ENCODE results near the gene ATG4D.

DNA sequence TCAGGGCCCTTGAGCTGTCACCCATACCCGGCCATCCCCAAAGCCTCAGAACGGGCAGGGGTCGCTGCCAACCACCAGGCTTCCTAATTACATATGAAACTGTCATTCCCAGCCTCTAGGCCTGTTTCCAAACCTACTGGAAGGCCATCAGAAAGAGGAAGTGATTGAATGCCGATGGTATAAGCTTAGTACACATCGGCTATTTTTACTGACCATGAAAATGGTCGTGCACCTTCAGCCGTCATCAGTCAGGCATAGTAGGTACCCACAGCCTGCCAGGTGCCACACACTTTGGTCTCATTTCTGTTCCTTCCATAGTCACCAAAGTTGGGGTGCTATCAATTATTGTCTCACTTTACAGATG, 11.9 kb downstream of the ATG4D start:
- TF ChIP-seq, protein P1, sequence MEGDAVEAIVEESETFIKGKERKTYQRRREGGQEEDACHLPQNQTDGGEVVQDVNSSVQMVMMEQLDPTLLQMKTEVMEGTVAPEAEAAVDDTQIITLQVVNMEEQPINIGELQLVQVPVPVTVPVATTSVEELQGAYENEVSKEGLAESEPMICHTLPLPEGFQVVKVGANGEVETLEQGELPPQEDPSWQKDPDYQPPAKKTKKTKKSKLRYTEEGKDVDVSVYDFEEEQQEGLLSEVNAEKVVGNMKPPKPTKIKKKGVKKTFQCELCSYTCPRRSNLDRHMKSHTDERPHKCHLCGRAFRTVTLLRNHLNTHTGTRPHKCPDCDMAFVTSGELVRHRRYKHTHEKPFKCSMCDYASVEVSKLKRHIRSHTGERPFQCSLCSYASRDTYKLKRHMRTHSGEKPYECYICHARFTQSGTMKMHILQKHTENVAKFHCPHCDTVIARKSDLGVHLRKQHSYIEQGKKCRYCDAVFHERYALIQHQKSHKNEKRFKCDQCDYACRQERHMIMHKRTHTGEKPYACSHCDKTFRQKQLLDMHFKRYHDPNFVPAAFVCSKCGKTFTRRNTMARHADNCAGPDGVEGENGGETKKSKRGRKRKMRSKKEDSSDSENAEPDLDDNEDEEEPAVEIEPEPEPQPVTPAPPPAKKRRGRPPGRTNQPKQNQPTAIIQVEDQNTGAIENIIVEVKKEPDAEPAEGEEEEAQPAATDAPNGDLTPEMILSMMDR (conservative IDR thresholded peaks at IDR 0.05 in 1 of 2, IDR thresholded peaks at IDR 0.05 in 1 of 2; ENCODE audit: extremely low read depth in 1 of 2, insufficient read depth in 1 of 2, low read depth in 1 of 2, low read length in 2 of 2) = peak in 1 of 2 donors; percentile 1
- TF ChIP-seq EZH2 (IDR thresholded peaks at IDR 0.05; ENCODE audit: borderline replicate concordance, low read length) = no peak

Measured in mammary epithelial cell (primary cell).